ENCODE results near the gene PTPRQ. TPM values are rescaled to one million over a fixed set of nuclear protein-coding genes. Genes with fewer than 3 reads are reported as not detected.
A peak's percentile ranks its signal among the peaks of the same experiment; 100 is the strongest.

The PTPRQ gene, protein sequence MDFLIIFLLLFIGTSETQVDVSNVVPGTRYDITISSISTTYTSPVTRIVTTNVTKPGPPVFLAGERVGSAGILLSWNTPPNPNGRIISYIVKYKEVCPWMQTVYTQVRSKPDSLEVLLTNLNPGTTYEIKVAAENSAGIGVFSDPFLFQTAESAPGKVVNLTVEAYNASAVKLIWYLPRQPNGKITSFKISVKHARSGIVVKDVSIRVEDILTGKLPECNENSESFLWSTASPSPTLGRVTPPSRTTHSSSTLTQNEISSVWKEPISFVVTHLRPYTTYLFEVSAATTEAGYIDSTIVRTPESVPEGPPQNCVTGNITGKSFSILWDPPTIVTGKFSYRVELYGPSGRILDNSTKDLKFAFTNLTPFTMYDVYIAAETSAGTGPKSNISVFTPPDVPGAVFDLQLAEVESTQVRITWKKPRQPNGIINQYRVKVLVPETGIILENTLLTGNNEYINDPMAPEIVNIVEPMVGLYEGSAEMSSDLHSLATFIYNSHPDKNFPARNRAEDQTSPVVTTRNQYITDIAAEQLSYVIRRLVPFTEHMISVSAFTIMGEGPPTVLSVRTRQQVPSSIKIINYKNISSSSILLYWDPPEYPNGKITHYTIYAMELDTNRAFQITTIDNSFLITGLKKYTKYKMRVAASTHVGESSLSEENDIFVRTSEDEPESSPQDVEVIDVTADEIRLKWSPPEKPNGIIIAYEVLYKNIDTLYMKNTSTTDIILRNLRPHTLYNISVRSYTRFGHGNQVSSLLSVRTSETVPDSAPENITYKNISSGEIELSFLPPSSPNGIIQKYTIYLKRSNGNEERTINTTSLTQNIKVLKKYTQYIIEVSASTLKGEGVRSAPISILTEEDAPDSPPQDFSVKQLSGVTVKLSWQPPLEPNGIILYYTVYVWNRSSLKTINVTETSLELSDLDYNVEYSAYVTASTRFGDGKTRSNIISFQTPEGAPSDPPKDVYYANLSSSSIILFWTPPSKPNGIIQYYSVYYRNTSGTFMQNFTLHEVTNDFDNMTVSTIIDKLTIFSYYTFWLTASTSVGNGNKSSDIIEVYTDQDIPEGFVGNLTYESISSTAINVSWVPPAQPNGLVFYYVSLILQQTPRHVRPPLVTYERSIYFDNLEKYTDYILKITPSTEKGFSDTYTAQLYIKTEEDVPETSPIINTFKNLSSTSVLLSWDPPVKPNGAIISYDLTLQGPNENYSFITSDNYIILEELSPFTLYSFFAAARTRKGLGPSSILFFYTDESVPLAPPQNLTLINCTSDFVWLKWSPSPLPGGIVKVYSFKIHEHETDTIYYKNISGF (N-terminal part only)
- total RNA-seq = 7.8 TPM
- long read RNA-seq, partial matches to known transcripts = 1 of 3 reads
- long read RNA-seq, other reads (novel, unspliced or antisense) = 2 of 3 reads

DNA sequence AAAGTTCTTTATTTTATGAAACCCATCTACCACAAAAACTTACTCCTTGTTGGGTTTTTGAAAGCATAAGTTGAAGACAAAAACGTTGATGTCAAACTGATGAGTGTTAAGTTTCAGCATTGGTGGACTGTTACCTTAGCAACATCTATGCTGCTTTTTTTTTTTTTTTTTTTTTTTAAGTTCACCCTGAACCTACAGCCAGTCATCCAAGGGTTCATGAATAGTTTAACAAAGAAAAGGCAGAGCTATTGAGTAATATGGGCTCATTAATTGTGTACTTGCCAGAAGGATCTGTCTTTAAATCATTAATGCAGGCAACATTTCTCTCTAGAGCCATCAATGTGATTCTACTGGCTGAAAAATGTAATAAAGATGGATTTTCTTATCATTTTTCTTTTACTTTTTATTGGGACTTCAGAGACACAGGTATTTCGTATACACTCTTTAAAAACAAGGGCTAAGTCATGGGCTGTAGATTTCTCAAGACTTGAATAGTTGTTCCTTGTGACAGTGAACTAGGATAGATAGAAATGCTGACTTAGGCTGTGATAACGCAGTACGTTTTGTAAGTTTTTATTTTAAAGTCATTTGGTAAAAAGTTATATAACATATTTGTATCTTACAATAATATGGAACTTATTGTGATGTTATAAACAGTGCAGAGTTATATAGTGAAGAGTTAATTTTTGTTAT, at the start of gene PTPRQ:
PTPRQ (plus strand) TSS at position 262 of the 693 bp plus-strand sequence; CDS start at position 373, 111 bp downstream.
- no peak for DNase-seq
- intact Hi-C loops (cut with DNase I) = no loop called here
- Histone ChIP-seq H3K4me3 (peak within 1 kb of the TSS; percentile 28), H3K9me3 (no peaks in the 10 kb centered on the region), H3K27ac (no peak within 1 kb of the TSS), H3K4me1 (no peaks in the 10 kb centered on the region), H3K36me3 (no peaks in the 10 kb centered on the region), H3K27me3 (ENCODE audit: low read depth) (no peaks in the 10 kb centered on the region)
- ATAC-seq = peak in 1 of 2 donors; percentile 42
- TF ChIP-seq, protein P1, sequence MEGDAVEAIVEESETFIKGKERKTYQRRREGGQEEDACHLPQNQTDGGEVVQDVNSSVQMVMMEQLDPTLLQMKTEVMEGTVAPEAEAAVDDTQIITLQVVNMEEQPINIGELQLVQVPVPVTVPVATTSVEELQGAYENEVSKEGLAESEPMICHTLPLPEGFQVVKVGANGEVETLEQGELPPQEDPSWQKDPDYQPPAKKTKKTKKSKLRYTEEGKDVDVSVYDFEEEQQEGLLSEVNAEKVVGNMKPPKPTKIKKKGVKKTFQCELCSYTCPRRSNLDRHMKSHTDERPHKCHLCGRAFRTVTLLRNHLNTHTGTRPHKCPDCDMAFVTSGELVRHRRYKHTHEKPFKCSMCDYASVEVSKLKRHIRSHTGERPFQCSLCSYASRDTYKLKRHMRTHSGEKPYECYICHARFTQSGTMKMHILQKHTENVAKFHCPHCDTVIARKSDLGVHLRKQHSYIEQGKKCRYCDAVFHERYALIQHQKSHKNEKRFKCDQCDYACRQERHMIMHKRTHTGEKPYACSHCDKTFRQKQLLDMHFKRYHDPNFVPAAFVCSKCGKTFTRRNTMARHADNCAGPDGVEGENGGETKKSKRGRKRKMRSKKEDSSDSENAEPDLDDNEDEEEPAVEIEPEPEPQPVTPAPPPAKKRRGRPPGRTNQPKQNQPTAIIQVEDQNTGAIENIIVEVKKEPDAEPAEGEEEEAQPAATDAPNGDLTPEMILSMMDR (IDR thresholded peaks at IDR 0.05) = no peak

GRCh38 chr12:80400571-80400991, 43.5 kb upstream of the PTPRQ start:
- TF ChIP-seq, protein P1 (IDR thresholded peaks at IDR 0.05) = no peak
- no peak for DNase-seq

GRCh38 chr12:80401191-80401590, 42.8 kb upstream of the PTPRQ start:
- no peak for ATAC-seq
- H3K4me1 ChIP-seq = no peaks in the 10 kb centered on the region
- TF ChIP-seq, protein P1 (IDR thresholded peaks at IDR 0.05) = no peak

More at GRCh38 chr12:80400571-80400991, 43.5 kb upstream of the PTPRQ start:
- peak in 1 of 2 donors; percentile 39 for ATAC-seq
- Histone ChIP-seq H3K4me1 (no peaks in the 10 kb centered on the region), H3K27ac (no peak overlapping the region), H3K36me3 (no peaks in the 10 kb centered on the region), H3K27me3 (ENCODE audit: low read depth) (no peaks in the 10 kb centered on the region), H3K4me3 (peak overlapping the region; percentile 37), H3K9me3 (no peaks in the 10 kb centered on the region)
- intact Hi-C loops (cut with DNase I) = no loop called here

DNA sequence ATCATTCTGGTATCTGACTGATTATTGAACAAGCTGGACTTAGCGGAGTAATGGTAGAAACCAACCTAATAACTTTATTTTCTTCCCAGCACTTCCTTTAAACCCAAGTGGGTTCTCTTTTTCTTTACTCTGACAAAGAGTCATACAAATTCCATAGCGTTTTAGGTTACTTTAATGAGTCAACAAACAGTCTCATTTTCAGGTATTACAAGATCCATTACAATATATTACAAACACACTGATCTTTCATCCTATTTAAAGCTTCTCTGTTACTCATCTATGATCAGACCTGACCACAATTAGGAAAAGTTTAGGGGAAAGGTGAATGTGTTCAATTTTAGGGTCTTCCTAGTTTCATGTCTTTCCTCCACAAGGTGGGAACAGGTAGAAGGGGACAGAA, 39.4 kb upstream of the PTPRQ start:
- no peaks in the 10 kb centered on the region for H3K36me3 ChIP-seq
- no peak overlapping the region for H3K27ac ChIP-seq
- ATAC-seq = no peak
- H3K4me1 ChIP-seq = no peaks in the 10 kb centered on the region
- H3K4me3 ChIP-seq = no peak overlapping the region
- DNase-seq = no peak
- H3K27me3 ChIP-seq (ENCODE audit: low read depth) = no peaks in the 10 kb centered on the region
- intact Hi-C loops (cut with DNase I) = no loop called here
- H3K9me3 ChIP-seq = no peaks in the 10 kb centered on the region
- TF ChIP-seq, protein P1 (IDR thresholded peaks at IDR 0.05) = no peak

More at GRCh38 chr12:80401191-80401590, 42.8 kb upstream of the PTPRQ start:
- no peaks in the 10 kb centered on the region for H3K36me3 ChIP-seq
- no peak overlapping the region for H3K27ac ChIP-seq
- intact Hi-C loops (cut with DNase I) = no loop called here
- H3K27me3 ChIP-seq (ENCODE audit: low read depth) = no peaks in the 10 kb centered on the region
- H3K9me3 ChIP-seq = no peaks in the 10 kb centered on the region
- DNase-seq = no peak
- no peak overlapping the region for H3K4me3 ChIP-seq
